T-cell (primary cell): Measurements from ENCODE around the gene GPS1. TPM values are rescaled to one million over a fixed set of nuclear protein-coding genes. Genes with fewer than 3 reads are reported as not detected.
A peak's percentile ranks its signal among the peaks of the same experiment; 100 is the strongest.

Experiments used
- ATAC-seq, 4 experiments: fragments of 200-7000 bp in 3 of 4; fragments of 150-1000 bp in 1 of 4; cut with Tn5 transposase; replicated peaks in 1 of 4; 1 replicate in 3 of 4; 2 replicates in 1 of 4; pipeline ENCODE4 v1.10.0; 2021; ENCODE audit warnings: moderate library complexity in 3 of 4, mild to moderate bottlenecking in 2 of 4, moderate number of reproducible peaks in 1 of 4
- CTCF ChIA-PET, 2 donors: fragments of 300-600 bp; sonication (Branson Sonifier 250); formaldehyde crosslinking; loops; one replicate each; lab custom pipeline; 2022; ENCODE audit warnings: antibody characterized with exemption in 2 of 2; lab: Charles Lee
- POLR2A ChIA-PET, 2 donors: fragments of 300-600 bp; sonication (Branson Sonifier 250); formaldehyde crosslinking; loops; one replicate each; lab custom pipeline; 2022; ENCODE audit warnings: antibody characterized with exemption in 2 of 2; lab: Charles Lee
- DNase-seq, 35 experiments: peaks; one replicate each; pipeline versions ENCODE4 v3.0.0 to v3.0.0-alpha.2; 2013 to 2023
- H3K27ac ChIP-seq: one replicate; pipeline ENCODE4 v1.5.1; 2013; ENCODE audit warnings: low read length
- H3K27me3 ChIP-seq, 2 experiments: replicated peaks in 1 of 2; 1 replicate in 1 of 2; 2 replicates in 1 of 2; pipeline versions ENCODE4 v1.6.1 to v1.7.0; 2013; ENCODE audit warnings: low read length in 1 of 2, mixed read lengths in 1 of 2; ENCODE audit not compliant: control insufficient read depth in 2 of 2, insufficient read depth in 2 of 2; ENCODE audit errors: extremely low read depth in 1 of 2
- H3K36me3 ChIP-seq, 2 donors: 1 replicate in 1 of 2; 2 replicates in 1 of 2; pipeline versions ENCODE4 v1.6.1 to v1.7.0; 2013; ENCODE audit warnings: low read length in 1 of 2; ENCODE audit not compliant: control insufficient read depth in 2 of 2, insufficient read depth in 1 of 2; ENCODE audit errors: extremely low read depth in 1 of 2
- H3K4me1 ChIP-seq, 2 experiments: 1 replicate in 1 of 2; 2 replicates in 1 of 2; pipeline versions ENCODE4 v1.6.1 to v1.7.0; 2013; ENCODE audit warnings: low read length in 2 of 2, mixed read lengths in 1 of 2; ENCODE audit not compliant: insufficient read depth in 2 of 2, control insufficient read depth in 1 of 2; ENCODE audit errors: extremely low read depth in 1 of 2
- H3K4me3 ChIP-seq, 2 donors: 1 replicate in 1 of 2; 2 replicates in 1 of 2; pipeline versions ENCODE4 v1.5.1 to v1.7.0; 2013; ENCODE audit warnings: mild to moderate bottlenecking in 2 of 2, low read length in 1 of 2, moderate library complexity in 1 of 2; ENCODE audit not compliant: control insufficient read depth in 1 of 2; ENCODE audit errors: extremely low read depth in 1 of 2
- H3K9me3 ChIP-seq: 2 replicates; pipeline ENCODE4 v1.7.0; 2013
- H3K27ac Mint-ChIP-seq, 2 donors: one replicate each; pipeline ENCODE4 v1.8.0; 2020 to 2021; ENCODE audit warnings: mild to moderate bottlenecking in 2 of 2, mixed read lengths in 2 of 2
- H3K27me3 Mint-ChIP-seq, 2 donors: one replicate each; pipeline ENCODE4 v1.8.0; 2021 to 2022; ENCODE audit warnings: mixed read lengths in 2 of 2
- H3K36me3 Mint-ChIP-seq: one replicate; pipeline ENCODE4 v1.8.0; 2021; ENCODE audit warnings: mixed read lengths
- H3K4me1 Mint-ChIP-seq, 3 donors: one replicate each; pipeline ENCODE4 v1.8.0; 2020 to 2022; ENCODE audit warnings: mixed read lengths in 3 of 3, mild to moderate bottlenecking in 1 of 3
- H3K4me3 Mint-ChIP-seq, 3 donors: one replicate each; pipeline ENCODE4 v1.8.0; 2020 to 2022; ENCODE audit warnings: mild to moderate bottlenecking in 3 of 3, mixed read lengths in 3 of 3, moderate library complexity in 3 of 3
- H3K9me3 Mint-ChIP-seq, 3 donors: one replicate each; pipeline ENCODE4 v1.8.0; 2020 to 2022; ENCODE audit warnings: mixed read lengths in 3 of 3
- WGBS: methylation state at CpG from one replicate; pipeline ENCODE4 v1.1.5; 2013; ENCODE audit warnings: missing lambda C conversion rate; ENCODE audit not compliant: insufficient coverage; 5-methylcytosine and 5-hydroxymethylcytosine counted together
- total RNA-seq, 35 experiments: library from RNA in 6 of 35; stranded (reverse) in 6 of 35; fragments of 120-200 nt in 1 of 35; gene quantifications; one replicate each; pipeline versions ENCODE4 v1.2.1 to v1.2.4 and lab custom pipeline; 2013 to 2026

Gene GPS1
- total RNA-seq, 5 donors from 2014 or later (not counting 1 experiment from before 2014, with no cell fraction given): 75.3 to 117 (median 98.0) TPM

GRCh38 chr17:82059272-82060000, 7.7 kb downstream of the GPS1 start:
- no peak overlapping the region for H3K4me3 ChIP-seq
- H3K9me3 Mint-ChIP-seq: no peaks in the 10 kb centered on the region
- no peaks in the 10 kb centered on the region for H3K27me3 Mint-ChIP-seq
- H3K9me3 ChIP-seq: no peaks in the 10 kb centered on the region
- H3K4me1 Mint-ChIP-seq: peaks cover 0 to 8% (median 5%) of the 10 kb centered on the region in 3 donors
- peaks cover 2 to 22% of the 10 kb centered on the region in 2 experiments for H3K4me1 ChIP-seq
- H3K27me3 ChIP-seq: no peaks in the 10 kb centered on the region
- peaks cover 7% of the 10 kb centered on the region for H3K36me3 Mint-ChIP-seq
- WGBS: 94% methylated on average over 19 of the region's 19 CpGs
- DNase-seq: no peak
- H3K27ac ChIP-seq: no peak overlapping the region
- CTCF ChIA-PET: interaction anchor here in 1 of 2 donors (0.5 kb wide), 1 partner anchor 19 kb away, joined by 3 read pairs; no protein-coding TSS in a partner anchor
- H3K27ac Mint-ChIP-seq: no peak overlapping the region
- peaks cover 19 to 78% of the 10 kb centered on the region in 2 donors for H3K36me3 ChIP-seq
- POLR2A ChIA-PET: no interaction called here
- H3K4me3 Mint-ChIP-seq: no peak overlapping the region
- no peak for ATAC-seq

- Histone ChIP-seq H3K4me3 (no peak overlapping the region), H3K27ac (no peak overlapping the region), H3K27me3 (no peaks in the 10 kb centered on the region), H3K36me3 (peaks cover 19 to 72% of the 10 kb centered on the region in 2 donors), H3K4me1 (peaks cover 6 to 26% of the 10 kb centered on the region in 2 experiments), H3K9me3 (no peaks in the 10 kb centered on the region)
- Mint-ChIP-seq H3K27ac (no peak overlapping the region), H3K4me3 (no peak overlapping the region), H3K4me1 (peaks cover 0 to 8% (median 8%) of the 10 kb centered on the region in 3 donors), H3K27me3 (no peaks in the 10 kb centered on the region), H3K36me3 (peaks cover 7% of the 10 kb centered on the region), H3K9me3 (no peaks in the 10 kb centered on the region)
- ChIA-PET CTCF (no interaction called here), POLR2A (no interaction called here)
- ATAC-seq (no peak), DNase-seq (no peak)
- WGBS: 92% methylated on average over 13 of the region's 16 CpGs
Measured at GRCh38 chr17:82060001-82060380, 8.3 kb downstream of the GPS1 start.

- CTCF ChIA-PET: no interaction called here
- ATAC-seq: no peak
- no peak for DNase-seq
- Mint-ChIP-seq H3K9me3 (no peaks in the 10 kb centered on the region), H3K4me1 (peaks cover 0 to 8% (median 8%) of the 10 kb centered on the region in 3 donors), H3K4me3 (no peak overlapping the region), H3K36me3 (peaks cover 7% of the 10 kb centered on the region), H3K27me3 (no peaks in the 10 kb centered on the region), H3K27ac (no peak overlapping the region)
- Histone ChIP-seq H3K4me1 (peaks cover 7 to 26% of the 10 kb centered on the region in 2 experiments), H3K4me3 (no peak overlapping the region), H3K27me3 (no peaks in the 10 kb centered on the region), H3K36me3 (peaks cover 16 to 69% of the 10 kb centered on the region in 2 donors), H3K27ac (no peak overlapping the region), H3K9me3 (no peaks in the 10 kb centered on the region)
- 91% methylated on average over 14 of the region's 14 CpGs for WGBS
- POLR2A ChIA-PET: no interaction called here
Measured at GRCh38 chr17:82060614-82061013, 8.9 kb downstream of the GPS1 start.

- no peaks in the 10 kb centered on the region for H3K27me3 Mint-ChIP-seq
- Histone ChIP-seq H3K9me3 (no peaks in the 10 kb centered on the region), H3K4me3 (no peak overlapping the region), H3K27ac (no peak overlapping the region), H3K4me1 (peaks cover 7 to 32% of the 10 kb centered on the region in 2 experiments), H3K27me3 (no peaks in the 10 kb centered on the region), H3K36me3 (peaks cover 16 to 62% of the 10 kb centered on the region in 2 donors)
- no peak overlapping the region for H3K27ac Mint-ChIP-seq
- peaks cover 7% of the 10 kb centered on the region for H3K36me3 Mint-ChIP-seq
- ATAC-seq: no peak
- peaks cover 3 to 12% (median 11%) of the 10 kb centered on the region in 3 donors for H3K4me1 Mint-ChIP-seq
- WGBS: 95% methylated on average over 32 of the region's 34 CpGs
- no peak overlapping the region for H3K4me3 Mint-ChIP-seq
- ChIA-PET CTCF (no interaction called here), POLR2A (no interaction called here)
- H3K9me3 Mint-ChIP-seq: no peaks in the 10 kb centered on the region
- no peak for DNase-seq
Measured at GRCh38 chr17:82061047-82061925, 9.6 kb downstream of the GPS1 start.

GRCh38 chr17:82062076-82062983, 10.6 kb downstream of the GPS1 start:
- DNase-seq: no peak
- H3K4me3 Mint-ChIP-seq: peak overlapping the region in 2 of 3 donors; percentile 17 to 28

GRCh38 chr17:82062984-82063368, 11.3 kb downstream of the GPS1 start:
- Mint-ChIP-seq H3K27ac (no peak overlapping the region), H3K9me3 (no peaks in the 10 kb centered on the region), H3K27me3 (no peaks in the 10 kb centered on the region), H3K4me1 (peaks cover 5 to 19% (median 16%) of the 10 kb centered on the region in 3 donors), H3K4me3 (peak overlapping the region in 1 of 3 donors; percentile 6), H3K36me3 (peaks cover 4% of the 10 kb centered on the region)
- H3K9me3 ChIP-seq: no peaks in the 10 kb centered on the region
- peaks cover 9 to 39% of the 10 kb centered on the region in 2 experiments for H3K4me1 ChIP-seq
- ChIA-PET POLR2A (no interaction called here), CTCF (no interaction called here)
- ATAC-seq (no peak), DNase-seq (no peak)
- H3K36me3 ChIP-seq: peaks cover 16 to 47% of the 10 kb centered on the region in 2 donors
- no peak overlapping the region for H3K27ac ChIP-seq
- 98% methylated on average over 5 of the region's 9 CpGs for WGBS
- no peaks in the 10 kb centered on the region for H3K27me3 ChIP-seq
- no peak overlapping the region for H3K4me3 ChIP-seq

More at GRCh38 chr17:82062076-82062983, 10.6 kb downstream of the GPS1 start:
- H3K4me3 ChIP-seq: no peak overlapping the region
- Mint-ChIP-seq H3K9me3 (no peaks in the 10 kb centered on the region), H3K36me3 (peaks cover 7% of the 10 kb centered on the region), H3K27ac (no peak overlapping the region), H3K27me3 (no peaks in the 10 kb centered on the region), H3K4me1 (peaks cover 5 to 19% (median 16%) of the 10 kb centered on the region in 3 donors)
- peaks cover 16 to 52% of the 10 kb centered on the region in 2 donors for H3K36me3 ChIP-seq
- H3K27ac ChIP-seq: no peak overlapping the region
- no peaks in the 10 kb centered on the region for H3K9me3 ChIP-seq
- H3K27me3 ChIP-seq: no peaks in the 10 kb centered on the region
- CTCF ChIA-PET: no interaction called here
- WGBS: 96% methylated on average over 18 of the region's 24 CpGs
- no peak for ATAC-seq
- POLR2A ChIA-PET: no interaction called here
- H3K4me1 ChIP-seq: peaks cover 9 to 39% of the 10 kb centered on the region in 2 experiments
